ENCODE results near the gene GUK1.

- TF ChIP-seq CTCF (IDR thresholded peaks at IDR 0.05; ENCODE audit: low read depth, low read length) = no peak
- TF ChIP-seq, protein P1, sequence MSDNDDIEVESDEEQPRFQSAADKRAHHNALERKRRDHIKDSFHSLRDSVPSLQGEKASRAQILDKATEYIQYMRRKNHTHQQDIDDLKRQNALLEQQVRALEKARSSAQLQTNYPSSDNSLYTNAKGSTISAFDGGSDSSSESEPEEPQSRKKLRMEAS (IDR thresholded peaks at IDR 0.05; ENCODE audit: low read depth, low read length) = no peak
Measured at GRCh38 chr1:228177183-228177475, 37.0 kb downstream of the GUK1 start.
